ENCODE data around the gene ATG2B.

The ATG2B gene

DNA sequence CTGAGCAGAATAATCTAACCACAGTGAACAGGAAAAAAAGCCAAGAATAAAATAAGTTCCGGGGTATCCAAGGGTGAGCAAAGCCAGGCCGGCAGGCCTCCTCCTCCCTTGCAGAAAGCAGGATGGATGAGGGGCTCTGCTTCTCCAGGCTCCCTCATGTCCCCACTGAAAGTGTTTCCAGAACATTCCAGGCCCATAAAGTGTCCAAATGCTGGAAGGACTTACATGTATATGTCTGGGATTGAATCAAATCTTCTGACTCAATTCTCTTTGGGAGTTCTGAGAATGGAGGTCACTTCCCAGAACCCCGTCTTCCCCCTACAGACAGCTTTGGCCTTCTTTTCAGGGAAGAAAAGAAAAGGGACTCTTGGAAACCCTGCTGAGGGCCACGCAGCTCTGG is 132.1 kb downstream of the ATG2B start:
- TF ChIP-seq, protein P1, sequence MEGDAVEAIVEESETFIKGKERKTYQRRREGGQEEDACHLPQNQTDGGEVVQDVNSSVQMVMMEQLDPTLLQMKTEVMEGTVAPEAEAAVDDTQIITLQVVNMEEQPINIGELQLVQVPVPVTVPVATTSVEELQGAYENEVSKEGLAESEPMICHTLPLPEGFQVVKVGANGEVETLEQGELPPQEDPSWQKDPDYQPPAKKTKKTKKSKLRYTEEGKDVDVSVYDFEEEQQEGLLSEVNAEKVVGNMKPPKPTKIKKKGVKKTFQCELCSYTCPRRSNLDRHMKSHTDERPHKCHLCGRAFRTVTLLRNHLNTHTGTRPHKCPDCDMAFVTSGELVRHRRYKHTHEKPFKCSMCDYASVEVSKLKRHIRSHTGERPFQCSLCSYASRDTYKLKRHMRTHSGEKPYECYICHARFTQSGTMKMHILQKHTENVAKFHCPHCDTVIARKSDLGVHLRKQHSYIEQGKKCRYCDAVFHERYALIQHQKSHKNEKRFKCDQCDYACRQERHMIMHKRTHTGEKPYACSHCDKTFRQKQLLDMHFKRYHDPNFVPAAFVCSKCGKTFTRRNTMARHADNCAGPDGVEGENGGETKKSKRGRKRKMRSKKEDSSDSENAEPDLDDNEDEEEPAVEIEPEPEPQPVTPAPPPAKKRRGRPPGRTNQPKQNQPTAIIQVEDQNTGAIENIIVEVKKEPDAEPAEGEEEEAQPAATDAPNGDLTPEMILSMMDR (IDR thresholded peaks at IDR 0.05; ENCODE audit: low read depth, low read length) = no peak

DNA sequence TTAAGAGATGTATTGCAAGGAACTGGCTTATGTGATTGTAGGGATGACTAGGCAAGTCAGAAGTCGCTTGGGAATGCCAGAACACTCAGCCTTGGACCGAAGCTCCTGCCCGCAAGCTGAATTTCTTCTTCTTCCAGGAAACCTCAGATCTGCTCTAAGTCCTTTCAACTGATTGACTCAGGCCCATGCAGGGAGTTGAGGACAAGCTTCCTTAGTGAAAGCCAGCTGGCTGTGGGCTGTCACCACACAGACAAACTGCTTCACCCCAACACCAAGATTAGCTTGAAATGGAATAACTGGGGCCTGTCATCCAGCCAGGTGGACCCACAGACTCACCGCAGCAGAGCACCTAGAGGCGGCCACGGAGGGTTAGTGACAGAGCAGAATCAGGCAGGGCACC is 133.8 kb downstream of the ATG2B start:
- TF ChIP-seq, protein P1 (IDR thresholded peaks at IDR 0.05; ENCODE audit: low read depth, low read length) = no peak
- no peak overlapping the region for H3K4me3 ChIP-seq (ENCODE audit: low read depth, low read length)

More for the DNA sequence above, 132.1 kb downstream of the ATG2B start:
- no peak overlapping the region for H3K4me3 ChIP-seq (ENCODE audit: low read depth, low read length)

Measured in WI38 (cell line).